Stimulated activated CD8-positive, alpha-beta memory T cell treated with anti-CD3 and anti-CD28 coated beads, Interleukin-12 subunit alpha, Interleukin-12 subunit beta, amount 100 ng/mL, for 24 hours (primary cell): ENCODE results near the gene PCDH9.
"Not testable (repeated sequence)": the region's sequence is repeated elsewhere in the genome, so short reads cannot be mapped to it uniquely, and the experiment has no call there.

Source experiments
- DNase-seq: peaks from one replicate; pipeline ENCODE4 v3.0.0-alpha.2; 2020; ENCODE audit errors: extremely low read depth

Gene PCDH9

DNA sequence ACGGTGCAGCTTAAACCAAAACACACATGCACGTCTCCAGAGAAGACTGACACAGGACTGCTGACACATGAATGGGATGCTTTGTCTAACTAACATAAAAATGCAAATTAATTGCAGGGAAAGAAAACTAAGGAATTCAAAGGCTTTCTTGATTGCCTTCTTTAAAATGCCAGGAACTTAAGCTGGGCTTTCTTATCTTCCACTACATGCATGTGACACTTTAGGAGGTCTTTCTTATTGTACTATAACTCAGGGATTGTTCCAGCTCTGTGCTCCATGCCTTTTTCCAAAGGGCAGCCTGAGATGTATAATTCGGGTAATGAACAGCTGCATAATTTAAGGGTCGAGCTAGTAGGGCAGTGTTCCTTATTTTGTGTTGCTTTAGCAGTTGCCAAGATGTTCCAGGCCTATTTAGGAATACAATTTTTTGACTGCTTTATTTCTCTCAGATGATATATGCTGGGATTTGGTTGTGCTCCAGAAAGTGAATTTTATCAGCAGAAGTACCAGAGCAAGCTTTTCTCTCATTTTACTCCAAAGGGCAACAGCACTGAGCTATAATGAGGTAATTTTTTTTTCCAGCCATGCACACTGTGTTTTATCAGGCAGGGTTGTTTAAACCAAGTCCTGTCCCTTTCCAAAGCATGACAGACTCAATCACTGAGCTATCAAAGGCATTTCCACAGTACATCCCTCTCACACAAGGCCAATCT is 885.2 kb downstream of the PCDH9 start:
- no peak for DNase-seq

DNA sequence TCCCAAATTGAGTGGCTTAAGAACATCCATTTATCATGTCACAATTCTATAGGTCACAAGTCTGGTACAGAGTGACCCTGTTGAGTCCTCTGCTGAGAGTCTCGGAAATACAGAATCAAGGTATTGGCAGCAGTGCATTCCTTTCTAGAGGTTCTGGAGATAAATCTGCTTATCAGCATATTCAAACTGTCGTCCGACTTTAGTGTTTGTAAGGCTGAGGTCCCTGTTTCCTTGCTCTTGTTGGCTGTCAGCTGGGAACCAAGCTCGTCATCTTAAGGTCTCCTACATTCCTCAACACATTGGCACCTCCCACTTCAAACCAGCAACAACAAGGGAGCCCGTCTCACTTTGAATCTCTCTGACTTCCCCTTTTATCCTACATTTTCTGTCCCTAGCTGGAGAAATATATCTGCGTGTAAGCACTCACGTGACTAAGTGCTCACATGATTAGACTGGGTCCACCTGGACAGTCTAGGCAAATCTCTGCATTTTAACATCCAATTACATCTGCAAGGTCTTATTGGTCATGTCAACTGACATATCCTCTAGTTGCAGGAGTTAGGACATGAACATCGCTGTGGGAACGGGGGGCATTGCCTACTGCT is 886.8 kb downstream of the PCDH9 start:
- DNase-seq: no peak

GRCh38 chr13:66341635-66342377 is 888.3 kb downstream of the PCDH9 start:
- no peak for DNase-seq

GRCh38 chr13:66339214-66339613 is 890.9 kb downstream of the PCDH9 start:
- DNase-seq: no peak

GRCh38 chr13:66338542-66338941 is 891.6 kb downstream of the PCDH9 start:
- no peak for DNase-seq

GRCh38 chr13:66335626-66336025 is 894.5 kb downstream of the PCDH9 start:
- no peak for DNase-seq

GRCh38 chr13:66329988-66330451 is 900.1 kb downstream of the PCDH9 start:
- DNase-seq: no peak

DNA sequence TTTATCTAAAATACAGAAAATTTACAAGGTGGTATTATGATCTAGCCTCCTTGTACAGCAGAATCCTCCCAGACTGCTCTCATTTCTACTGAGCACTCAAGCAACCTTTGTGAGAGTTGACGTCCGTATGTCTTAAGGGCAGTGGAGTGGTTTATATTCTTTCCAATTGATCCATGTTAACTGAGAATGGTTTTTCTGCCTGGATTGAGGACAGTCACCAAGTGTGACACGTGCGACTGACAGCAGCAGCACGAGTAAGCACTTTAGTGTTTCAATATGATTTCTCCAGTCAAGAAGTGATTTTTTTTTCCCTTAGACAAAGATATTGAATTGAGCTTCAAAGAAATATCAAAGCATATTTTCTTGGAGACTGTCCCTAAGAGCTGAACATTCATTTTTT is 901.7 kb downstream of the PCDH9 start:
- DNase-seq: no peak

GRCh38 chr13:66323745-66324347 is 906.3 kb downstream of the PCDH9 start:
- no peak for DNase-seq

DNA sequence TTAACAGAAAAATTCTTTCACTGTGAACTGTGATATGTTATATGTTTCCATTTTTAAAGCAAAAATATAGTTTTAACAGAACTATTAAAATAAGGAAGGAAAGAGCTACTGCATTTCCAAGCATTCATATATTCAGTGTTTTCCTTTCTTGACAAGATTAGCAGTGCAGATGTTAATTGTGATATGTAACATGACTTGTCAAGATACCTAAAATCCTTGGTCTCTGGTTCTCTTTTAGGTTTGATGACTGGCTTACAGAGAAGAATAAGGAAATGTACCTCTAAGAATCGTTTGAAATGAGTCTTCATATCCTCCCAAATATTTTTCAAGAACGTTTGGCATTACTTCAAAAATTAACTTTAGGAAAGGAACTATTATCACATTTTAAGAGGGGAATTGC is 907.2 kb downstream of the PCDH9 start:
- no peak for DNase-seq

GRCh38 chr13:66322193-66322740 is 907.9 kb downstream of the PCDH9 start:
- DNase-seq: no peak

GRCh38 chr13:66314911-66315310 is 915.2 kb downstream of the PCDH9 start:
- no peak for DNase-seq

DNA sequence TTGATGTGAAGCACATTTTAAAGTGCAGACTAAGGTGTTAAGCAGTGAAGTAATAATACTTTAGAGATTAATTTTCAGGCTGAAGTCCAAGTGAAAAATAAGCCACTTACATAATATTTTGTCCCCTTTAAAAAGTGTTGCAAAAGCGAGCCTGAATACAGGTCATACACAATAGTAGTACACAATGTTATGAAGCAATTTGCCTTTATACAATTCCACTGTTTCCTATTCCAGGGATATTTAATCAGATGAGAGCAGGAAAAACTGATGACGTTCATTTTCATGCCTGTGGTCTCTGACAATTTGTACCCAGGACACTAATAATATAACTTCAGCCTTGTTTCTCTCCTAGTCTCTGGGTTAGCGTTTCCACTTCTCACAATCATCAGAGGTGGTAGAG is 916.7 kb downstream of the PCDH9 start:
- DNase-seq: no peak

DNA sequence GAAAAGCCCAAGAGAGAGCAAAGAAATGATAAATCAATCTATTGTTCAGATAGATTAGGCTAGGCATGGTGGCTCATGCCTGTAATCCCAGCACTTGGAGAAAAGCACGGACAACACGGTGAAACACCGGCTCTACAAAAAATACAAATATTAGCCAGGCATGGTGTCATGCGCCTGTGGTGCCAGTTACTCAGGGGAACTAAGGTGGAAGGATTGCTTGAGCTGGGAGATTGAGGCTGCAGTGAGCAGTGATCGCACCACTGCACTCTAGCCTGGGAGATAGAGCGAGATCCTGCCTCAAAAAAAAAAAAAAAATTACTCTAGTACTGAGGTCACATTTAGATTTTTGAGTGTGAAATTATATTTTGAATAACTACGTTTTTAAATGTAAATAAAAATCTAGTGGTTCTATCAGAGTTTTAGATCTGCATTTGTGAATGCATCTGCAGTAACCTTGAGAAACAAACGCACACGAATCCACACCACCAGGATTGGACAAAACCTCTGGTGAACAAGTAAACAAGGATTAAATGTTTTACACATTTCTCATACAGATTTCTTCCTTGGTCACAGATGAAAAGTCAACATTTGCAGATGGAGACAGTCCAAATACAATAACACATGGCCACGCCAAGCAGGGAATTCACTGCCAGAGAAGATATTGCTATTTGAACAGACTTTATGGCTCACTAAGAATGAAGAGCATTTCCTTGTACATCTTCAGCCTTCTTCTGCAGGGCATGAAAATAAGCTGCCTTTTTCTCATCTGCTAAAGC is 917.6 kb downstream of the PCDH9 start:
- DNase-seq: no peak

- DNase-seq: no peak
Observed at GRCh38 chr13:66305961-66306617, 924.0 kb downstream of the PCDH9 start.

GRCh38 chr13:66301482-66301881 is 928.7 kb downstream of the PCDH9 start:
- no peak for DNase-seq

- no peak for DNase-seq
Observed at GRCh38 chr13:66301006-66301405, 929.1 kb downstream of the PCDH9 start.

DNA sequence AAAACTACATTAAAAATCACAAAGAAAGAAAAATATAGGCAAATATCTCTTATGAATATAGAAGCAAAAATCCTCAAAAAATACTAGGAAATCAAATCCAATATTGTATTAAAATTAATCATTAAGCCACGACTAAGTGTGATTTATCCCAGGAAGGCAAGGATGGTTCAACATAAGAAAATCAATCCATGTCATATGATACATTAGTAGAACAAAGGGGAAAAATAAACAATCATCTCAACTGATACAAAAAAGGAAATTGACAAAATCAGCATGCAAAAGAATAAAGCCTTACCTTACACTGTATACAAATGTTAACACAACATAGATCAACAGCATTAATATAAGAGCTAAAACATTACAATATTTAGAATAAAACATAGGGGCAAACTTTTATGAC is 933.3 kb downstream of the PCDH9 start:
- no peak for DNase-seq

GRCh38 chr13:66296328-66296727 is 933.8 kb downstream of the PCDH9 start:
- DNase-seq: no peak

- not testable (repeated sequence) for DNase-seq
Observed at GRCh38 chr13:66286806-66287205, 943.3 kb downstream of the PCDH9 start.

GRCh38 chr13:66275416-66275815 is 954.7 kb downstream of the PCDH9 start:
- DNase-seq: no peak
